Activated CD8-positive, alpha-beta T cell treated with anti-CD3 and anti-CD28 coated beads for 36 hours (primary cell): ENCODE data around the gene GNG7. TPM values are rescaled to one million over a fixed set of nuclear protein-coding genes. Genes with fewer than 3 reads are reported as not detected.

Experiments
- ATAC-seq: fragments of 200-7000 bp; cut with Tn5 transposase; one replicate; pipeline ENCODE4 v1.10.0; 2021; ENCODE audit warnings: mild to moderate bottlenecking, moderate library complexity
- CTCF ChIA-PET: fragments of 350-600 bp; sonication (Branson Sonifier 250); formaldehyde crosslinking; loops from one replicate; lab custom pipeline; 2021; ENCODE audit warnings: antibody characterized with exemption; lab: Charles Lee
- POLR2A ChIA-PET: fragments of 350-600 bp; sonication (Branson Sonifier 250); formaldehyde crosslinking; loops from one replicate; lab custom pipeline; 2021; ENCODE audit warnings: antibody characterized with exemption; lab: Charles Lee
- DNase-seq: peaks from one replicate; pipeline ENCODE4 v3.0.0-alpha.2; 2020
- H3K27ac Mint-ChIP-seq: one replicate; pipeline ENCODE4 v1.8.0; 2021; ENCODE audit warnings: mild to moderate bottlenecking, mixed read lengths
- H3K27me3 Mint-ChIP-seq: one replicate; pipeline ENCODE4 v1.8.0; 2021; ENCODE audit warnings: mixed read lengths
- H3K36me3 Mint-ChIP-seq: one replicate; pipeline ENCODE4 v1.8.0; 2021; ENCODE audit warnings: low read depth, mixed read lengths
- H3K4me1 Mint-ChIP-seq: one replicate; pipeline ENCODE4 v1.8.0; 2021; ENCODE audit warnings: low read depth, mixed read lengths
- H3K4me3 Mint-ChIP-seq: one replicate; pipeline ENCODE4 v1.8.0; 2021; ENCODE audit warnings: mild to moderate bottlenecking, moderate library complexity, mixed read lengths
- H3K9me3 Mint-ChIP-seq: one replicate; pipeline ENCODE4 v1.8.0; 2021; ENCODE audit warnings: mixed read lengths
- intact Hi-C: fragments of 100-400 bp; cut with micrococcal nuclease; formaldehyde crosslinking; loops from one replicate; pipeline ENCODE4 v1.10.0; 2022
- total RNA-seq, 2 experiments: library from RNA; stranded (reverse); gene quantifications; one replicate each; pipeline ENCODE4 v1.2.3, GENCODE V29; 2021
- TF ChIP-seq, protein P1 (sequence below): fragments of 200-600 bp; IDR thresholded peaks from one replicate; pipeline ENCODE4 v1.8.0; 2022; ENCODE audit warnings: antibody characterized with exemption, mild to moderate bottlenecking

GNG7 gene
- total RNA-seq, 2 experiments from 2014 or later: 0.27 to 0.32 TPM

DNA sequence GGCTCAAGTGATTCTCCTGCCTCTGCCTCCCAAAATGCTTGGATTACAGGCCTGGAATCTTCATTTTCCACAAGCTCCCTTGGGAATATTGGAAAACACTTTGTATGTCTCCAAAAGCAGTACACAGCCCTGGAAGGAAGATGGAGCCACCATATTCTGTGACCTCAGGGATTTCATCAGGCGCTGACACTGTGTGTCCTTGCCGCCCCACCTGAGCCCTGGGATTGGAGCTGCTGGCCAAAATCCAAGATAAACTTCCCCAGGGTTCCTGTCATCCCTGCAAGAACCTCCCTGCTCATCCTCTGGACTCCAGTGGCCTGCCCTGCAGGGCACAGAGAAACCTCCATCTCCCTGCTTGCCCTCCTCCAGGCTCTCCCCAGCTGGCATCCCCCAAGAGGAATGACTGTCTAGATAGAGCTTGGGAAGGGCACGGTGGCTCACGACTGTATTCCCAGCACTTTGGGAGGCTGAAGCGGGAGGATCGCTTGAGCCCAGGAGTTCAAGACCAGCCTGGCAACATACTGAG is 1.3 kb upstream of the GNG7 start:
- intact Hi-C loops: no loop called here
- no peak for ATAC-seq
- ChIA-PET CTCF (interaction anchor here (0.7 to 1.6 kb wide), 2 partner anchors 55 to 187 kb away, joined by 3 to 6 read pairs; no protein-coding TSS in a partner anchor), POLR2A (no interaction called here)
- Mint-ChIP-seq H3K27ac (no peak overlapping the region), H3K36me3 (no peaks in the 10 kb centered on the region), H3K4me3 (no peak overlapping the region), H3K27me3 (no peaks in the 10 kb centered on the region), H3K4me1 (peaks cover 14% of the 10 kb centered on the region), H3K9me3 (no peaks in the 10 kb centered on the region)
- DNase-seq: no peak
- TF ChIP-seq, protein P1, sequence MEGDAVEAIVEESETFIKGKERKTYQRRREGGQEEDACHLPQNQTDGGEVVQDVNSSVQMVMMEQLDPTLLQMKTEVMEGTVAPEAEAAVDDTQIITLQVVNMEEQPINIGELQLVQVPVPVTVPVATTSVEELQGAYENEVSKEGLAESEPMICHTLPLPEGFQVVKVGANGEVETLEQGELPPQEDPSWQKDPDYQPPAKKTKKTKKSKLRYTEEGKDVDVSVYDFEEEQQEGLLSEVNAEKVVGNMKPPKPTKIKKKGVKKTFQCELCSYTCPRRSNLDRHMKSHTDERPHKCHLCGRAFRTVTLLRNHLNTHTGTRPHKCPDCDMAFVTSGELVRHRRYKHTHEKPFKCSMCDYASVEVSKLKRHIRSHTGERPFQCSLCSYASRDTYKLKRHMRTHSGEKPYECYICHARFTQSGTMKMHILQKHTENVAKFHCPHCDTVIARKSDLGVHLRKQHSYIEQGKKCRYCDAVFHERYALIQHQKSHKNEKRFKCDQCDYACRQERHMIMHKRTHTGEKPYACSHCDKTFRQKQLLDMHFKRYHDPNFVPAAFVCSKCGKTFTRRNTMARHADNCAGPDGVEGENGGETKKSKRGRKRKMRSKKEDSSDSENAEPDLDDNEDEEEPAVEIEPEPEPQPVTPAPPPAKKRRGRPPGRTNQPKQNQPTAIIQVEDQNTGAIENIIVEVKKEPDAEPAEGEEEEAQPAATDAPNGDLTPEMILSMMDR: no peak

DNA sequence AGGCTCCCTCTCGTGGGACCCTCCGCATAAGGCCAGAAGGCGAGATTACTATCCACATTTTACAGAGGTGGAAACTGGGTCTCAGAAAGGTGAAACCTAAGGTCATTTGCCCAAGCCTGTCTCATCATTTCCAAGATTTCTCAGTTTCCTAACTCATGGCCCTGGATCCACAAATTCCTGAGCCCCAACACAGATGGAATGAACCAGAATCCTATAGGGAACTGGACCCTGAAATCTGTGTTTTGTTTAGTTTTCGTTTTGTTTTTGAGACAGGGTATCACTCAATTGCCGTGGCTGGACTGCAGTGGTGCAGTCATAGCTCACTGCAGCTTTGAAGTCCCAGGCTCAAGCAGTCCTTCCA is 563 bp upstream of the GNG7 start:
- DNase-seq: no peak
- no peak for ATAC-seq
- Mint-ChIP-seq H3K4me1 (peaks cover 17% of the 10 kb centered on the region), H3K27me3 (no peaks in the 10 kb centered on the region), H3K4me3 (peak overlapping the region; percentile 56), H3K9me3 (no peaks in the 10 kb centered on the region), H3K27ac (no peak overlapping the region), H3K36me3 (no peaks in the 10 kb centered on the region)
- POLR2A ChIA-PET: no interaction called here
- intact Hi-C loops: no loop called here
- CTCF ChIA-PET: interaction anchor here (0.7 to 1.6 kb wide), 2 partner anchors 54 to 188 kb away, joined by 3 to 6 read pairs; no protein-coding TSS in a partner anchor
- TF ChIP-seq, protein P1: no peak

DNA sequence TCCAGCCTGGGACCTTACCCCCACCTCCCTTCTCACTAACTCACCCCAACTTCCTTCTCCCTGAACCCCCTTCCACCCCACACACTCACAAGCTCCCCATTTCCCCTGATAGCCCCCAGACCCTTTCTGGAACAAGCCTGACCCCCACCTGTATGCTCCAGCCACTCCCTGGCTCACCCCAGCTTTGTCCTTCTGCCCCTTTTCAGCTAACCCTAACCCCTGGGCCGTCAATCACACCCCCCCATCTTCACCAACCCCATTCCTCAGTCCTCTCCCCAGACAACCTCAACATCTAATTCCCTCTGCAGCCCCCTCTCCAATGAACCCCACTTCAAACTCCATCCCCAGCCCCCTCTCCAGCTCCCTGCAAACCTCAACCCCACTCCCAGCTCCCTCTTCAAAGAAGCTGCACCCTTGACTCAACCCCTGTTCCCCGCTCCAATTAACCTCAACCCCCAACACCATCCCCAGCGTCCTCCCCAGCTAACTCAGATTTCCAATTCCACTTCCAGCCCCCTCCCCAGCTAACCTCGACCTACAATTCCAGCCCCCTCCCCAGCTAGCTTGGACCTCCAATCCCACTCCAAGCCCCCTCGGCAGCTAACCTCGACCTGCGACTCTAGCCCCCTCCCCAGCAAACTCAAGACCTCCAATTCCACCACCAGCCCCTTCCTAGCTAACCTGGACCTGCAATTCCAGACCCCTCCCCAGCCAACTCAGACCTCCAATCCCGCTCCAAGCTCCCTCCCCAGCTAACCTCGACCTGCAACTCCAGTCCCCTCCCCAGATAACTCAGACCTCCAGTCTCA is 929 bp downstream of the GNG7 start:
- intact Hi-C loops: no loop called here

GRCh38 chr19:2700660-2701360 is 1.7 kb downstream of the GNG7 start:
- no peaks in the 10 kb centered on the region for H3K27me3 Mint-ChIP-seq
- CTCF ChIA-PET: interaction anchor here (0.9 to 2.5 kb wide), 4 partner anchors 39 to 53 kb away, joined by 3 to 15 read pairs (median 10); no protein-coding TSS in a partner anchor

More for the DNA sequence above, 929 bp downstream of the GNG7 start:
- DNase-seq (no peak), ATAC-seq (no peak)
- Mint-ChIP-seq H3K27ac (no peak overlapping the region), H3K27me3 (no peaks in the 10 kb centered on the region), H3K9me3 (no peaks in the 10 kb centered on the region), H3K36me3 (no peaks in the 10 kb centered on the region), H3K4me1 (peaks cover 17% of the 10 kb centered on the region), H3K4me3 (peak overlapping the region; percentile 52)
- ChIA-PET POLR2A (interaction anchor here (0.9 to 1.0 kb wide), 2 partner anchors 28 to 200 kb away, joined by 3 to 4 read pairs; no protein-coding TSS in a partner anchor), CTCF (interaction anchor here (0.9 to 1.9 kb wide), 3 partner anchors 39 to 53 kb away, joined by 3 to 15 read pairs (median 13); no protein-coding TSS in a partner anchor)
- TF ChIP-seq, protein P1: no peak

More at GRCh38 chr19:2700660-2701360, 1.7 kb downstream of the GNG7 start:
- intact Hi-C loops: no loop called here
- H3K4me3 Mint-ChIP-seq: no peak overlapping the region
- H3K36me3 Mint-ChIP-seq: no peaks in the 10 kb centered on the region
- TF ChIP-seq, protein P1: no peak
- peaks cover 17% of the 10 kb centered on the region for H3K4me1 Mint-ChIP-seq
- POLR2A ChIA-PET: interaction anchor here (0.9 to 1.0 kb wide), 2 partner anchors 27 to 201 kb away, joined by 3 to 4 read pairs; no protein-coding TSS in a partner anchor
- H3K9me3 Mint-ChIP-seq: no peaks in the 10 kb centered on the region
- DNase-seq (no peak), ATAC-seq (no peak)
- H3K27ac Mint-ChIP-seq: no peak overlapping the region
